A673 (cell line): ENCODE results near the gene JMJD7. TPM values are rescaled to one million over a fixed set of nuclear protein-coding genes. Genes with fewer than 3 reads are reported as not detected.

Experiments
- BruUV-seq: library from RNA; stranded (reverse); fragments of 400-500 nt; replicated peaks from 2 replicates; lab custom pipeline; 2021; lab: Mats Ljungman, UMichigan
- CTCF ChIA-PET: fragments of 300-600 bp; sonication (Branson Sonifier 250); formaldehyde crosslinking; loops from one replicate; lab custom pipeline; 2022; ENCODE audit warnings: antibody characterized with exemption; lab: Charles Lee
- POLR2A ChIA-PET: fragments of 300-600 bp; sonication (Branson Sonifier 250); formaldehyde crosslinking; loops from one replicate; lab custom pipeline; 2022; ENCODE audit warnings: antibody characterized with exemption; ENCODE audit not compliant: low non-redundant PET; lab: Charles Lee
- DNase-seq: peaks from one replicate; pipeline ENCODE4 v3.0.0-alpha.2; 2015; ENCODE audit warnings: low spot score
- H3K27ac ChIP-seq: fragments of 200-600 bp; sonication (generic); 2 replicates; pipeline ENCODE4 v1.5.1; 2016; ENCODE audit warnings: mixed run types, low read depth, mild to moderate bottlenecking, mixed read lengths, antibody characterized with exemption, low read length; ENCODE audit not compliant: poor library complexity, severe bottlenecking
- H3K27me3 ChIP-seq: fragments of 200-600 bp; sonication (generic); replicated peaks from 2 replicates; pipeline ENCODE4 v1.6.1; 2017; ENCODE audit warnings: mixed run types, low read depth, mild to moderate bottlenecking, mixed read lengths, antibody characterized with exemption, low read length; ENCODE audit not compliant: insufficient read depth, poor library complexity
- H3K36me3 ChIP-seq: fragments of 200-600 bp; sonication (generic); 2 replicates; pipeline ENCODE4 v1.6.1; 2016; ENCODE audit warnings: mixed run types, mild to moderate bottlenecking, mixed read lengths, antibody characterized with exemption, low read length; ENCODE audit not compliant: insufficient read depth, poor library complexity, severe bottlenecking
- H3K4me1 ChIP-seq: fragments of 200-600 bp; sonication (generic); 2 replicates; pipeline ENCODE4 v1.6.1; 2017; ENCODE audit warnings: mixed run types, mild to moderate bottlenecking, mixed read lengths, antibody characterized with exemption, low read length; ENCODE audit not compliant: insufficient read depth, poor library complexity, severe bottlenecking
- H3K4me3 ChIP-seq: fragments of 200-600 bp; sonication (generic); 2 replicates; pipeline ENCODE4 v1.5.1; 2016; ENCODE audit warnings: low read depth, mixed run types, mild to moderate bottlenecking, mixed read lengths, low read length; ENCODE audit not compliant: poor library complexity, severe bottlenecking
- H3K9me3 ChIP-seq: fragments of 200-600 bp; sonication (generic); 2 replicates; pipeline ENCODE4 v1.6.1; 2016; ENCODE audit warnings: mixed run types, low read depth, mild to moderate bottlenecking, mixed read lengths, antibody characterized with exemption, low read length; ENCODE audit not compliant: poor library complexity, severe bottlenecking
- EZH2 ChIP-seq: fragments of 200-600 bp; sonication (generic); IDR thresholded peaks from 2 replicates; pipeline ENCODE4 v1.6.1; 2017; ENCODE audit warnings: borderline replicate concordance, low read depth, mild to moderate bottlenecking, mixed read lengths, antibody characterized with exemption, low read length; ENCODE audit not compliant: poor library complexity, severe bottlenecking
- intact Hi-C: fragments of 100-400 bp; cut with micrococcal nuclease; formaldehyde crosslinking; loops from one replicate; pipeline ENCODE4 v1.10.0; 2022; ENCODE audit not compliant: unreplicated experiment
- total RNA-seq: library from RNA; stranded (reverse); gene quantifications from 2 replicates; pipeline ENCODE4 v1.2.3, GENCODE V29; 2021
- TF ChIP-seq, protein P1 (sequence below): fragments of 300-800, 200-600 bp; sonication (generic); conservative IDR thresholded peaks from 2 replicates; pipeline ENCODE4 v1.5.1; 2017; ENCODE audit warnings: low read depth, mild to moderate bottlenecking, antibody characterized with exemption, low read length, moderate library complexity, mixed read lengths

Gene JMJD7
- total RNA-seq, 1 experiment from 2014 or later = 18.8 TPM

DNA sequence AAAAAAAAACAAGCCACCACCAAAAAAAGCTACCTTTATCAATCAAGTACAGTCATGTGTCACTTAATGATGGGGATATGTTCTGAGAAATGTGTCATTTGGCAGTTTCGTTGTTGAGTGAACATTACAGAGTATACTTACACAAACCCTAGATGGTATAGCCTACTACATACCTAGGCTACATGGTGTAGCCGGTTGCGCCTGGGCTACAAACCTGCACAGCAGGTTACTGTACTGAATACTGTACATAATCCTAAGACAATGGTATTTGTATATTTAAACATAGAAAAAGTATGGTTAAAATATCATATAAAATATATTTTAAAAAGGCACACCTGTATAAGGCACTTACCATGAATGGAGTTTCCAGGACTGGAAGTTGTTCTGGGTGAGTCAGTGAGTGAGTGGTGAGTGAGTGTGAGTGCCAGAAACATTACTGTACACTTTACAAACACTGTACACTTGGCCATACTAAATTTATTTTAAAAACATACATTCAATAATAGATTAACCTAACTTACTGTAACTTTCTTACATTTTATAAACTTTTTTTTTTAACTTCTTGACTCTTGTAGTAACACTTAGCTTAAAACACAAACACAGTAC is 25.9 kb upstream of the JMJD7 start:
- Histone ChIP-seq H3K27me3 (no peaks in the 10 kb centered on the region), H3K4me1 (peaks cover 7% of the 10 kb centered on the region), H3K36me3 (peaks cover 2% of the 10 kb centered on the region), H3K27ac (no peak overlapping the region), H3K9me3 (no peaks in the 10 kb centered on the region), H3K4me3 (no peak overlapping the region)
- ChIA-PET POLR2A (no interaction called here), CTCF (no interaction called here)
- intact Hi-C loops = no loop called here
- DNase-seq = no peak
- no peak for TF ChIP-seq EZH2
- TF ChIP-seq, protein P1, sequence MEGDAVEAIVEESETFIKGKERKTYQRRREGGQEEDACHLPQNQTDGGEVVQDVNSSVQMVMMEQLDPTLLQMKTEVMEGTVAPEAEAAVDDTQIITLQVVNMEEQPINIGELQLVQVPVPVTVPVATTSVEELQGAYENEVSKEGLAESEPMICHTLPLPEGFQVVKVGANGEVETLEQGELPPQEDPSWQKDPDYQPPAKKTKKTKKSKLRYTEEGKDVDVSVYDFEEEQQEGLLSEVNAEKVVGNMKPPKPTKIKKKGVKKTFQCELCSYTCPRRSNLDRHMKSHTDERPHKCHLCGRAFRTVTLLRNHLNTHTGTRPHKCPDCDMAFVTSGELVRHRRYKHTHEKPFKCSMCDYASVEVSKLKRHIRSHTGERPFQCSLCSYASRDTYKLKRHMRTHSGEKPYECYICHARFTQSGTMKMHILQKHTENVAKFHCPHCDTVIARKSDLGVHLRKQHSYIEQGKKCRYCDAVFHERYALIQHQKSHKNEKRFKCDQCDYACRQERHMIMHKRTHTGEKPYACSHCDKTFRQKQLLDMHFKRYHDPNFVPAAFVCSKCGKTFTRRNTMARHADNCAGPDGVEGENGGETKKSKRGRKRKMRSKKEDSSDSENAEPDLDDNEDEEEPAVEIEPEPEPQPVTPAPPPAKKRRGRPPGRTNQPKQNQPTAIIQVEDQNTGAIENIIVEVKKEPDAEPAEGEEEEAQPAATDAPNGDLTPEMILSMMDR = no peak
- no TSS peak for BruUV-seq

DNA sequence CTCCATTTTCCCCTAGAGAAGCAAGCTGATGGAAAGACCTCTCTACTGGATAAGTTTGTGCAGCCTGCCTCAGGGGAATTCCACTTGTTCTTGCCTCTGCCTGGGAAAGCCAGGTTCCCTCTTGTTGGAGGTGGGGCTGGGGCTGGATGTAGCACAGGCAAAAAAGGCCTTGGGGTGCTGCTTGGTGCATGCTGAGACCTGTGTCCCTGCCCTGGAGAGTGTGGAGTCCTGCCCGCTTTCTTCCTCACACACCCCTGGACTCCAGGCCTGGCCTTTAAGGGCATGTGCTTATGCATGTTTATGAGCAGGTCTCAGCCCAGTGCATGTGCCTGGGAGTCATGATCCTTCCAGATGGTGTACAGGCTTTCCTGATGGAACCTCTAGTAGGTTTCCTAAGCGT is 23.5 kb upstream of the JMJD7 start:
- Histone ChIP-seq H3K27ac (no peak overlapping the region), H3K27me3 (no peaks in the 10 kb centered on the region), H3K4me1 (no peaks in the 10 kb centered on the region), H3K4me3 (no peak overlapping the region), H3K9me3 (no peaks in the 10 kb centered on the region), H3K36me3 (peaks cover 2% of the 10 kb centered on the region)
- no peak for TF ChIP-seq EZH2
- TF ChIP-seq, protein P1 = no peak
- POLR2A ChIA-PET = no interaction called here
- DNase-seq = no peak
- intact Hi-C loops = no loop called here
- CTCF ChIA-PET = no interaction called here
- BruUV-seq = no TSS peak

DNA sequence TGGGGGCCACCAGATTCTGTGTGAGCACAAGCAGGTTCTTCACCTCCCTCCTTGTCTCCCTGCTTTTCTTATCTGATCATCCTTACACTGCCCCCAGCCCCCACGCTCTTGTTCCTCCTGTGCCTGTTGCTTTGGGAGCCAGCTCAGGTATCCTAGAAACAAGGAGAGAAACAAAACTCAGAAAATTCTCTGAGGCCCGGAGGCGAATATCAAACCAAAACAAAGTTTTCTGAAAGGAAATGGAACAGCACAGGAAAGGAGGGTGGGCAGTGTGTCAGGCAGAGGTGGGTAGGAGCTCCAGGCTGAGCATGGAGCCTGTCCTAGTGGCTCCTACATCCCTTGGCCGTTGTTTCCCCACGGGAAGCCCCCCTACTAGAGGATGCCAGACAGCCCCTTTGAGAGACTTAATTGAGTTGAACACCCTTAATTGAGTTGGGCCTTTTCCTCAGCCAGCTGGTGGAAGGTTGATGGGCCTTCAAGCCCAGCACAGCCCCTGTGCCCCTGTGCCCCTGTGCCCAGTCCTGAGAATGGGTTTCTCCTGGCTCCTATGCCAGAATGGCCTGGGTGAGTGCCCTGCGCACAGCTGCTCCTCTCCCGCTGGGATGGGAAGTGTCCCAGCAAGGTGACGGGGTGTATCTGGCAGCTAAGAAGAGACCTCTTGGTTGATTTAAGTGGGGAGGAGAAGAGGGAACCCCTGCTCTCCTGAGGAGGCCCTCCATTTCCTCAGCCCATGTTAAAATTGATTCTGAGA is 22.8 kb upstream of the JMJD7 start:
- no peak for TF ChIP-seq EZH2
- TF ChIP-seq, protein P1 = no peak
- no peak overlapping the region for H3K27ac ChIP-seq
- no peaks in the 10 kb centered on the region for H3K4me1 ChIP-seq
- no TSS peak for BruUV-seq
- H3K9me3 ChIP-seq = no peaks in the 10 kb centered on the region
- H3K4me3 ChIP-seq = no peak overlapping the region
- CTCF ChIA-PET = no interaction called here
- DNase-seq = no peak
- intact Hi-C loops = no loop called here
- H3K27me3 ChIP-seq = no peaks in the 10 kb centered on the region
- POLR2A ChIA-PET = no interaction called here
- H3K36me3 ChIP-seq = peaks cover 2% of the 10 kb centered on the region
